Stimulated activated memory B cell treated with anti-CD40 and anti-IgM and Interleukin-4, amounts not matched to agents 10 μg/mL and 1 μg/mL and 100 μg/mL, for 72 hours (primary cell): Measurements from ENCODE around the gene PHF13.
"Not testable (repeated sequence)": the region's sequence is repeated elsewhere in the genome, so short reads cannot be mapped to it uniquely, and the experiment has no call there.

Experiments used
- ATAC-seq: fragments of 150-1000 bp; cut with Tn5 transposase; 2 replicates; pipeline ENCODE4 v1.10.0; 2021
- H3K27ac Mint-ChIP-seq: one replicate; pipeline ENCODE4 v1.8.0; 2022; ENCODE audit warnings: mild to moderate bottlenecking, mixed read lengths
- H3K27me3 Mint-ChIP-seq: one replicate; pipeline ENCODE4 v1.8.0; 2022; ENCODE audit warnings: mixed read lengths
- H3K36me3 Mint-ChIP-seq: one replicate; pipeline ENCODE4 v1.8.0; 2022; ENCODE audit warnings: mixed read lengths
- H3K4me1 Mint-ChIP-seq: one replicate; pipeline ENCODE4 v1.8.0; 2022; ENCODE audit warnings: mixed read lengths
- H3K4me3 Mint-ChIP-seq: one replicate; pipeline ENCODE4 v1.8.0; 2022; ENCODE audit warnings: mild to moderate bottlenecking, moderate library complexity, mixed read lengths
- H3K9me3 Mint-ChIP-seq: one replicate; pipeline ENCODE4 v1.8.0; 2022; ENCODE audit warnings: mixed read lengths

Gene PHF13

DNA sequence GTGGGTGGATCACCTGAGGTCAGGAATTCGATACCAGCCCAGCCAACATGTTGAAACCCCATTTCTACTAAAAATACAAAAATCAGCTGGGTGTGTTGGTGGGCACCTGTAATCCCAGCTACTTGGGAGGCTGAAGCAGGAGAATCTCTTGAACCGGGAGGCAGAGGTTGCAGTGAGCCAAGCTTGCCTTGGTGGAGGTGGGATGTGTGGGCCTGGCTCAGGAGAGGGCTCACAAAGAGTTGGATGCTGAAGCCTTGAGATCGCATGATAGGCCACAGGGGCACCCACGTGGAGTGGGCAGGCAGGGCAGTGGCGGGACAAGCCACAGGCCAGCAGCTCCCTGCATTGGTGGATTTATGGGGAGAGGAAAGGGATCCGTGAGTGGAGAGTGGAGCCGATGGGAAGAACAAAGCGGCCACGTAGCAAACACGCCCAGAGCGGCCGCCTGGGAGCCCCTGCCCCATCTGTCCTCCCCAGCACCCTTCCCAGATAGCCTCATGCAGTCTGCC is 15.5 kb downstream of the PHF13 start:
- no peak for ATAC-seq
- Mint-ChIP-seq H3K27ac (no peak overlapping the region), H3K36me3 (peaks cover 44% of the 10 kb centered on the region), H3K9me3 (no peaks in the 10 kb centered on the region), H3K27me3 (no peaks in the 10 kb centered on the region), H3K4me1 (peaks cover 44% of the 10 kb centered on the region), H3K4me3 (no peak overlapping the region)

DNA sequence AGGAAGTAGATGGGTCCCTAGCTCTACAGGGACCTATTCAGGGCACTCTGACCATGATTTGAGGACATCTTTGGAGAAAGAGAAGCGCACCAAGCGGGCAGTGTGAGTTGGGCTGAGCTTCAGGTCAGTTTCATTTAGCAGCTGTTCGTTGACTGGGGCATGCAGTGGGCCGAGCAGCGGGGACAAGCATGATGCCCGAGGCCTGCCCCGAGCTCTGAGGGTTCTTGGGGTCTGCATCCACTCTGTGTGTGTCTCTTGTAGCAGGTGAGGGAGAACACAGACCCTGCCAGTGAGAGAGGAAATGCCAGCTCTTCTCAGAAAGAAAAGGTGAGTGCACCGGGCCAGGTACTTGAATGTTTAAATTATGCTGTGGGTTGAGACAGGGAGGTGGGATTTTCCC is 16.5 kb downstream of the PHF13 start:
- peaks cover 46% of the 10 kb centered on the region for H3K36me3 Mint-ChIP-seq

DNA sequence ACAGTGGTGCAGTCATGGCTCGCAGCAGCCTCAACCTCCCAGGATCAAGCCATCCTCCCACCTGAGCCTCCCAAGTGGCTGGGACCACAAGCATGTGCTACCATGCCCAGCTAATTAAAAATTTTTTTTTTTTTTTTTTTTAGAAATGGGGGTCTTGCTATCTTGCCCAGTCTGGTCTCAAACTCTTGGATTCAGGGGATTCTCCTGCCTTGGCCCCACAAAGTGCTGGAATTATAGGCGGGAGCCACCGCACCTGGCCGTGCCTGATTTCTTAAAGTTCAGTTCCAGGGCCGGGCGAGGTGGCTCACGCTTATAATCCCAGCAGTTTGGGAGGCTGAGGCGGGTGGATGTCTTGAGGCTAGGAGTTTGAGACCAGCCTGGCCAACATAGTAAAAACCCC is 17.5 kb downstream of the PHF13 start:
- ATAC-seq: no peak
- Mint-ChIP-seq H3K36me3 (peaks cover 46% of the 10 kb centered on the region), H3K9me3 (no peaks in the 10 kb centered on the region), H3K27me3 (no peaks in the 10 kb centered on the region), H3K27ac (no peak overlapping the region), H3K4me3 (no peak overlapping the region), H3K4me1 (peaks cover 31% of the 10 kb centered on the region)

More for the DNA sequence above, 16.5 kb downstream of the PHF13 start:
- Mint-ChIP-seq H3K27ac (no peak overlapping the region), H3K4me1 (peaks cover 37% of the 10 kb centered on the region), H3K4me3 (no peak overlapping the region), H3K9me3 (no peaks in the 10 kb centered on the region), H3K27me3 (no peaks in the 10 kb centered on the region)
- no peak for ATAC-seq

DNA sequence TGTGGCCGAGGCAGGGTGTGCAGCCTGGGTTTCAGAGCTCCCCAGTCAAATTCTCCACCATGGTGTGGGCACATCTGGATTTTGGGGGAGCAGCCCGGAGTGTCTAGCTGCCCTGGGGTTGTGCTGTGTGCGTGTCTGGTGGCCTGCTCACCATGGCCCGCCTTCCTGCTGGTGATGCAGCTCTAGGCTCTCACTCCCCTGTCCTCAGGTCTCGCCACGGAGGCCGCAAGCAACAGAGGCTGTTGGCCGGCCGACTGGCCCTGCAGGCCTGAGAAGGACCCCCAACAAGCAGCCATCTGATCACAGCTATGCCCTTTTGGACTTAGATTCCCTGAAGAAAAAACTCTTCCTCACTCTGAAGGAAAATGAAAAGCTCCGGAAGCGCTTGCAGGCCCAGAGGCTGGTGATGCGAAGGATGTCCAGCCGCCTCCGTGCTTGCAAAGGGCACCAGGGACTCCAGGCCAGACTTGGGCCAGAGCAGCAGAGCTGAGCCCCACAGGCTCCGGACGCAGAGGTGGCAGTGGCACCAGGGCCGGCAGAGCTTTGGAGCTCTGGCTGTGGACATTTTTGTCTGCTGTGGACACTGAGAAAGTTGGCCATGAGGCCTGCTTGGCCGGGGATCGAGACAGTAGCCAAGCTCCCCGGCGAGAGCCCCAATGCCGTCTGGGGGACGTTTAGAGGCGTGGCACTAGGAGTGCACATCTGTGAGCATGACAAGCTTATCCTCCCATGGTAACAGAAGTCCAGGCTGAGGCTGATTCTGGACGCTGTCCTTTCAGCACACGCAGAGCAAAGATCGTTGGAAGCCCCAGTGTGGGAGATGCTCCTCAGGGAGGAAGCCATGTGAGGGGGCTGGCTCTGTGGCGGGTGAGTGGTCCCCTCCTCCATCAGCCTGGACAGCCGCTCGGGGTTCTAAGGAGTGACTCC is 19.3 kb downstream of the PHF13 start:
- no peak overlapping the region for H3K4me3 Mint-ChIP-seq
- H3K36me3 Mint-ChIP-seq: peaks cover 44% of the 10 kb centered on the region
- ATAC-seq: no peak
- no peaks in the 10 kb centered on the region for H3K9me3 Mint-ChIP-seq
- H3K27ac Mint-ChIP-seq: no peak overlapping the region
- H3K27me3 Mint-ChIP-seq: no peaks in the 10 kb centered on the region
- peaks cover 13% of the 10 kb centered on the region for H3K4me1 Mint-ChIP-seq

DNA sequence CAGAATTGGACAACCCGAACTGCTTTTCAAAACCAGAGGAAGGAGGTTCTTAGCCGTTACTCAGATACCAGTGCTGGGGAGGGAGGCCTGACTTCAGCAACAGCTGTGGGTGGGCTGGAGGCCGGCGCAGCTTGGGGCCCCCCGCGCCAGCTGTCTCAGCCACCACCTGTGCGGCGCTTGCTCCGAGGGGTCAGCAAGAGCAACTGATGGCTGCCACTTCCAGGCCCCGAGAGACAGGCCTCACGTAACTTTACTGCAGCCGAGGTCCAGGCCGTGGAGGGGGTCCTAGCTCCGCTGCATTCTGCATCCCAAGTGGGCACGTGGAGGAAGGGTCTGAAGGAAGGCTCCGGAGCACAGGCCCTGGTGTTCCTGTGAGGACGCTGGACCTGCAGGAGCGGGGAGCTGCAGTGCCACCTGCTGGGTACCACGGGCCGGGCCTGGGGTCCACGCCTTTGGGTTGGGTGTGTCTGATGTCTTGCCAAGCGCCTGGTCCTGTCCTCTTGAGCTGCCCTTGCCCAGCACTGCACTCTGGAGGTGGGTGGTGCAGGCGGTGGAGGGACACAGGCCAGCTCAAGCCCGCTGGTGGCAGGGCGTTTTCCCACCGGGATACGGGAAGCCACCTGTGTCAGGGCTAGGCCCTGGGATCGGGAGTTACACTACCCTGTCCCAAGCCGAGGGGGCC is 21.0 kb downstream of the PHF13 start:
- Mint-ChIP-seq H3K4me3 (no peak overlapping the region), H3K36me3 (peaks cover 37% of the 10 kb centered on the region), H3K9me3 (no peaks in the 10 kb centered on the region), H3K27ac (no peak overlapping the region), H3K4me1 (peaks cover 6% of the 10 kb centered on the region), H3K27me3 (no peaks in the 10 kb centered on the region)
- peak; percentile 62 for ATAC-seq

DNA sequence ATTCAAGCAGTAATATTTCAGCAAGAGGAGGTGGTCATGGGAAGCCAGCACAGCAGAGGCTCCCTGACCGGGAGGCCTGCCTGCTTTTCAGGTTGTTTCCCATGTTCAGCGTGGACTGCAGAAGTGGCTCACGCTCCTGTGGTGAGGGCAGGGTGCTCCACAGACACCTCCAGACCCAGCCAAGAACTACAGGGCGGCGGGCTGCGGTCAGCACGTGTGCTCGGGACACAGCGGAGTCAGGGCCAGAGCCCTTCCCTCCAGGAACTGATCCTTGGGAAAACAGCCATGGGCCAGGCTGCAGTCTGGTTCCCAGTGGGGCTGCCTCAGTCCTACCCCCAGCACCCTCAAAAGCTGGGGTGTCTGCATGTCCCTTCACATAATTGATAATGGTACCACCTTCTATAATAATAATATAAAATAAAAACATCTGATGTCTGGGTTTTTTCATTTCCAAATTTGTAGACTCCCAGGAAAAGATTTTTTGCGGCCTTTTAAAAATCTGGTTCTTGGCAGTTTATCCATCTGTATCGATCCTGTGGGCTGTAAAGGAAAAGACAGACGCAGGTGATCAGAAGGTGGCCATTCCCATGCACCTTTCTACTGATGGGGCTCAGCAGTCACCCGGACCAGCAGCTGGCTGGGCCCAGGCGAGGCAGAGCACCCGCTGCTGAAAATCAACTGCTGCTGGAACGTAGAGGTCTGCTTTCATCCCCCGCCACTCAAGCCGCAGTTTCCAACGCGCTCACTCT is 21.8 kb downstream of the PHF13 start:
- ATAC-seq: no peak
- Mint-ChIP-seq H3K36me3 (peaks cover 33% of the 10 kb centered on the region), H3K9me3 (no peaks in the 10 kb centered on the region), H3K27ac (no peak overlapping the region), H3K4me1 (no peaks in the 10 kb centered on the region), H3K27me3 (no peaks in the 10 kb centered on the region), H3K4me3 (no peak overlapping the region)

DNA sequence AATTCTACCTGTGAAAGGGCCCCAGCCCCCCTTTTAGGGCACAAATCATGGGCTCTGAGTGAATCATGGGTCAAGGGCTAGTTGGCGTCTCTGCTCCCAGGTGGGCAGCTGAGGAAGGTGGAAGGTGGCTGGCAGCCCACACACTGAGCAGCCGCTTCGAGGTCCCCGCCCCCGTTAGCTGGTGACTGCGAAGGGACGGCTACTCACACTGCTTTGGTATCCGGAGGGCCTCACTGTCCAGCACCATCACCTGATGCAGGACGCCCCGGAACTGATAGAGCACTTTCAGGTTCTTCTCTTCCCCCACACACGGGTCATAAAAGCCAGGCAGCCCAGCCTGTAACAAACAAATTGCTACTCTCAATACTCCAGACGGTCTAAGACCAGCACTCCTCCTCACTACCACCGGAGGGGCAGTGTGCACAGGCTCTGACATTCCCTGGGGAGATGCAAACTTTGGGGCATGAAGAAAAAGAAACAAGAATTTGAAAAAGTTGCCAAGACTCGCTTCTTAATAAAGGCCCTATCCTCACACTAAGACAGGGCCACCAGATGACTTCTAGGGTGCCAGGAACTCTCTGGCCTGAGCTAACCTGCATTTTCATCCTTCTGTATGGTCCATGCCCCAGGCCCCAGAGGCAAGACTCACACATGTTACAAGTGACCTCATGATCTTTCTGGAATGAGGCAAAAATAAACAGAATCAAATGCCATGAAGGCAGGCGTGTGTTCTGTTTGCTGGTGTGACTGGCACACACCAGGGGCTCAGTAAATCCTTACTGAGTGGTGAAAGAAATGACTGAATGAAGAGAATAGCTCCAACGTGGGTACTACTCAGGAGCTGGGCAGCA is 22.6 kb downstream of the PHF13 start:
- H3K27me3 Mint-ChIP-seq: no peaks in the 10 kb centered on the region
- peaks cover 32% of the 10 kb centered on the region for H3K36me3 Mint-ChIP-seq
- H3K4me3 Mint-ChIP-seq: no peak overlapping the region
- peak overlapping the region; percentile 8 for H3K27ac Mint-ChIP-seq
- H3K4me1 Mint-ChIP-seq: no peaks in the 10 kb centered on the region
- no peaks in the 10 kb centered on the region for H3K9me3 Mint-ChIP-seq
- no peak for ATAC-seq

DNA sequence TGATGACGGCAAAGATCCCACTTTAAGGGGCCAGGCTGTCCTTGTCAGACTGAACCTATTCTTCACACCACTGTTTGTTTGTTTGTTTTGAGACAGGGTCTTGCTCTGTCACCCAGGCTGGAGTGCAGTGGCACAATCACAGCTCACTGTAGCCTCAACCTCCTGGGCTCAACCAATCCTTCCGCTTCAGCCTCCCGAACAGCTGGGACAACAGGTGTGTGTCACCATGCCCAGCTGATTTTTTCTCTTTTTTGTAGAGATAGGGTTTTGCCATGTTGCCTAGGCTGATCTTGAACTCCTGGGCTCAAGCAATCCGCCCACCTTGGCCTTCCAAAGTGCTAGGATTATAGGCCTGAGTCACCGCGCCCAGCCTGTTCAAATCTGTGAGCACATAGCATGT is 23.2 kb downstream of the PHF13 start:
- H3K4me3 Mint-ChIP-seq, H3K4me1 Mint-ChIP-seq, ATAC-seq, H3K9me3 Mint-ChIP-seq, H3K27me3 Mint-ChIP-seq: not testable (repeated sequence)
- peaks cover 36% of the 10 kb centered on the region for H3K36me3 Mint-ChIP-seq
- peak overlapping the region; percentile 8 for H3K27ac Mint-ChIP-seq

DNA sequence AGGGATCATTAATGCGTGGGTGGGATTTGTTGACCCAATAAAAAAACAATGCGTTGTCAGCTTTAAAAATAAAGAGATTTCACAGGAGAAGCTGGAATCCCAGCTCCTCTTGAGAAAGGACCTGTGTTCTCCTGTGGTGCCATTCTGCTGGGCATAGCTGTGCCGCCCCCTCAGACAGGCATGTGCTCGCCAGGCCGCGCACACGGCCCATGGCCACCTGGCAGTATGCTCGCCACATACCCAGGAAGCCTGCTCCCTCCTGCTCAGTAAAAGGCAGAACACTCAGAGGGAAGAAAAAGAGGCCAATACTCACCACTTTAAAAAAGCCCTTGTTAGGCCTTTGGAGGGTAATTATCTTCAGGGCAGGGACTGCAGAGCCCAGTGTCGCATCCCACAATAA is 24.2 kb downstream of the PHF13 start:
- Mint-ChIP-seq H3K4me1 (no peaks in the 10 kb centered on the region), H3K36me3 (peaks cover 40% of the 10 kb centered on the region), H3K9me3 (no peaks in the 10 kb centered on the region), H3K27ac (no peak overlapping the region), H3K27me3 (no peaks in the 10 kb centered on the region), H3K4me3 (no peak overlapping the region)
- no peak for ATAC-seq

DNA sequence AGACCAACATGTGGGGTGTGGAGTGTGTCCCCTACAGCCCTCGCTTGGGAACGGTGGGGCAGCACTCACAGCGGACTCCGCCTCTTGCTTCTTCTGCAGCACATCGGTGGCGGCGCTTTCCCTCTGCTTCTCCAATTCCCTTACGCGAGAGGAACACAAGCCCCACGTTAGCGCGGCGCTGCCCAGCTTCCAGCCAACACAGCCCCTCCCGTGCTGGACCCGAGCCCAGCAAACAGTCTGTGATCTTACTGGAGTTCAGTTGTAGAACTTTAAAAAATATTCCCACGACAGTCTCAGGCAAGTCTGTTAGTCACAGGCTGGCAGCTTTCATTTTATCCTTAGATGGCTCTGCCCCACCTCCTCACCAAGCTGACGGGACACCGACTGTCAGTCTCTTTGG is 24.7 kb downstream of the PHF13 start:
- Mint-ChIP-seq H3K36me3 (peaks cover 40% of the 10 kb centered on the region), H3K4me3 (no peak overlapping the region), H3K4me1 (no peaks in the 10 kb centered on the region), H3K27me3 (no peaks in the 10 kb centered on the region), H3K27ac (no peak overlapping the region), H3K9me3 (no peaks in the 10 kb centered on the region)
- no peak for ATAC-seq

DNA sequence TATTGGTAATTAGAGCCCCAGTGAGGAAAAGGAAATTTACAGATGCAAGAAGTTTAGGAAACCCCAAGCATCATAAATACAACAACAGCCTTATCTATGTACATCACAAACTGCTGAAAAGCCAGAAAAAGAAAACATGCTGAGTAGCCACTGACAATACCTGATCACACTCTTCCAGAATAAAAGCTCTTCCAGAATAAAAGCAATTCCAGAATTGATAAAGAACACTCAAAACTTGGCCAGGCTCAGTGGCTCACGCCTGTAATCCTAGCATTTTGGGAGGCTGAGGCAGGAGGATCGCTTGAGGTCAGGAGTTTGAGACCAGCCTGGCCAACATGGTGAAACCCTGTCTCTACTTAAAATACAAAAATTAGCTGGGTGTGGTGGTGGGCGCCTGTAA is 27.3 kb downstream of the PHF13 start:
- H3K36me3 Mint-ChIP-seq: peaks cover 40% of the 10 kb centered on the region
- H3K27me3 Mint-ChIP-seq, ATAC-seq, H3K4me1 Mint-ChIP-seq, H3K4me3 Mint-ChIP-seq, H3K9me3 Mint-ChIP-seq, H3K27ac Mint-ChIP-seq: not testable (repeated sequence)

DNA sequence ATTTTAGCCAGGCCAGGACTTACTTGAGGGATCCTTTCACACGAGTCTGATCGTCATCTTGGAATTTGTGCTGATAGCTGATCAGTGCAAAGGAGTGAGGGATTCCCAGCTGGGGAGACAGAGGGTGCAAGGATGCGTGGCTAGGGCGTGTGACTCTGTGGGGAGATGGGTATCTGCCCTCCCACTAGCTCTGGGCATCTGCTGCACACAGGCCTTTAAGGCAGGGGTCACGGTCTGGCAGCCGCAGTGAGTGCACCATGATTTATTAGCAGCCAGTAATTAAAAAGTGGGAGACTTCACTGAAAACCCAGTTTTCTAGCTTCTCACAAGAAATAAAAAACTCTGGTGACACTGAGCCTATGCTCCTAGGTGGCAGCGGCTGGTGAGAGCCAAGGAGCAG is 31.5 kb downstream of the PHF13 start:
- Mint-ChIP-seq H3K9me3 (no peaks in the 10 kb centered on the region), H3K27ac (no peak overlapping the region), H3K27me3 (no peaks in the 10 kb centered on the region), H3K4me1 (no peaks in the 10 kb centered on the region), H3K4me3 (no peak overlapping the region), H3K36me3 (peaks cover 35% of the 10 kb centered on the region)
- ATAC-seq: no peak

DNA sequence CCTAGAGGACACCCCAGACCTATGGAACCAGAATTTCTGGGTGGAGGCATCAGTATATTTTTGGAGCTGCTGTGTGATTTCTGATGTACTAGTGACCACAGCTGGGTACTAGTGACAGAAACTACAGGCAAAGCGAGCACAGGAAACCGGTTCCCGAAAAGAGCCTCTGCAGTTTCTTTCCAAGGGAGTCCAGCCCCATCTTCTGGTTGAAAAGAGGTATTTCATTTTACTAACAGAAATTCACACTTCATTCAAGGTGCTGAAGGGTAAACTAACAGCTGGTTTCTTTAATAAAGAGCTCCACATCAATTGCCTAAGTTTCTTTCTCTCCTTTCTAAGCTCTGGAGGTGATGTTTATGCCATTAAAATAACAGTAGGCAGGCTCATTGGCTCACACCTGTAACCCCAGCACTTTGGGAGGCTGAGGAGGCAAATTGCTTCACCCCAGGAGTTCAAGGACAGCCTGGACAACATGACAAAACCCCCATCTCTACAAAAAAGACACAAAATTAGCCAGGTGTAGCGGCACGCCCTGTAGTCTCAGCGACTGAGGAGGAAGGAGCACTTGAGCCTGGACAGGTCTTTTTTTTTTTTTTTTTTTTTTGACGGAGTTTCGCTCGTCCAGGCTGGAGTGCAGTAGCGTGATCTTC is 33.1 kb downstream of the PHF13 start:
- H3K9me3 Mint-ChIP-seq: no peaks in the 10 kb centered on the region
- H3K27me3 Mint-ChIP-seq: no peaks in the 10 kb centered on the region
- no peak overlapping the region for H3K27ac Mint-ChIP-seq
- peaks cover 33% of the 10 kb centered on the region for H3K36me3 Mint-ChIP-seq
- H3K4me3 Mint-ChIP-seq: no peak overlapping the region
- H3K4me1 Mint-ChIP-seq: no peaks in the 10 kb centered on the region
- no peak for ATAC-seq

DNA sequence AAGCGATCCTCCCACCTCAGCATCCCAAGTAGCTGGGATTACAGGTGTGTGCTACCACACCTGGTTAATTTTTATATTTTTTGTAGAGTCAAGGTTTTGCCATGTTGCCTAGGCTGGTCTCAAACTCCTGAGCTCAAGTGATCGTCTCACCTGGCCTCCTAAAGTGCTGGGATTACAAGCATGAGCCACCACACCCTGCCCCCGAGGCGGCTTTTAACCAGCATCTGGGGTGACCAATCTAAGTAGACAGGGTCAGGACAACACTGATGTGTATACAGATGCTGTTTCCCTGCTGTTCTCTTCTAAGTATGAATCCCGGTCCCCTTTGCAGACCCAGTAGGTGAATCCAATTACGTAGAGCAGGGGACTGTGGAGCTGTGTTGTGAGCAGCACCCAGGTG is 35.0 kb downstream of the PHF13 start:
- ATAC-seq: no peak
- no peak overlapping the region for H3K4me3 Mint-ChIP-seq
- H3K36me3 Mint-ChIP-seq: peaks cover 29% of the 10 kb centered on the region
- no peaks in the 10 kb centered on the region for H3K4me1 Mint-ChIP-seq
- no peaks in the 10 kb centered on the region for H3K27me3 Mint-ChIP-seq
- no peak overlapping the region for H3K27ac Mint-ChIP-seq
- H3K9me3 Mint-ChIP-seq: no peaks in the 10 kb centered on the region
